Osteocyte (in vitro differentiated cells): ENCODE data around the gene FHIT. TPM values are rescaled to one million over a fixed set of nuclear protein-coding genes. Genes with fewer than 3 reads are reported as not detected.

Experiments
- DNase-seq: peaks from one replicate; pipeline ENCODE4 v3.0.0; 2021; ENCODE audit warnings: mixed read lengths; ENCODE audit not compliant: unreplicated experiment; ENCODE audit errors: extremely low spot score
- H3K27ac Mint-ChIP-seq: one replicate; pipeline ENCODE4 v1.8.0; 2021; ENCODE audit warnings: mild to moderate bottlenecking, mixed read lengths; ENCODE audit not compliant: unreplicated experiment
- H3K27me3 Mint-ChIP-seq: one replicate; pipeline ENCODE4 v1.8.0; 2021; ENCODE audit warnings: mixed read lengths; ENCODE audit not compliant: unreplicated experiment
- H3K36me3 Mint-ChIP-seq: one replicate; pipeline ENCODE4 v1.8.0; 2021; ENCODE audit warnings: mixed read lengths; ENCODE audit not compliant: unreplicated experiment
- H3K4me1 Mint-ChIP-seq: one replicate; pipeline ENCODE4 v1.8.0; 2021; ENCODE audit warnings: mixed read lengths; ENCODE audit not compliant: unreplicated experiment
- H3K4me3 Mint-ChIP-seq: one replicate; pipeline ENCODE4 v1.8.0; 2021; ENCODE audit warnings: mild to moderate bottlenecking, moderate library complexity, mixed read lengths; ENCODE audit not compliant: unreplicated experiment
- H3K9me3 Mint-ChIP-seq: one replicate; pipeline ENCODE4 v1.8.0; 2021; ENCODE audit warnings: mixed read lengths; ENCODE audit not compliant: unreplicated experiment
- total RNA-seq: library from RNA; stranded (reverse); gene quantifications from 2 replicates; pipeline ENCODE4 v1.2.1, GENCODE V29; 2021
- TF ChIP-seq, protein P1 (sequence below): fragments of 200-600 bp; sonication (generic); IDR thresholded peaks from 2 replicates; pipeline ENCODE4 v1.5.0; 2021; ENCODE audit warnings: antibody characterized with exemption, mild to moderate bottlenecking, moderate library complexity

FHIT gene
- total RNA-seq, 1 donor from 2014 or later = 2.3 TPM

DNA sequence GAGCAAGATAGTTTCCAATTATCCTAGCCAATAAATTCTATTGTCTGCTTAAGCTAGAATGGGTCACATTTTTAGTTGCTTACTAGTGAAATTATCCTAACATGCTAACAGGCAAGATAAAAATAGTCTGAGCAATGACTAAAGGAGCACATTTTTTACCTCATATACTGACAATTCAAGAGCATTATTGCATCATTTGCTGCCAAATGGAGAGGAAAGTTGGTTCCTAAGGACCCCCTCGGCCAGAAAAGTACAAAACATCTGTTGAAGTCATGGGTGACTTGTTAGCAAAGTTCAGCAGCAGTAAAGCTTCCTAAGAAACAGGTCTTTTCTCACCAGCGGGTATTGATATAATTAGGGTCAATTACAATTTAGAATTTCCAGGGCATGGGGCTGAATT is 1001.0 kb downstream of the FHIT start:
- Mint-ChIP-seq H3K4me1 (no peaks in the 10 kb centered on the region), H3K9me3 (no peaks in the 10 kb centered on the region), H3K36me3 (no peaks in the 10 kb centered on the region), H3K27me3 (peaks cover 9% of the 10 kb centered on the region), H3K4me3 (no peak overlapping the region), H3K27ac (no peak overlapping the region)
- DNase-seq = no peak
- TF ChIP-seq, protein P1, sequence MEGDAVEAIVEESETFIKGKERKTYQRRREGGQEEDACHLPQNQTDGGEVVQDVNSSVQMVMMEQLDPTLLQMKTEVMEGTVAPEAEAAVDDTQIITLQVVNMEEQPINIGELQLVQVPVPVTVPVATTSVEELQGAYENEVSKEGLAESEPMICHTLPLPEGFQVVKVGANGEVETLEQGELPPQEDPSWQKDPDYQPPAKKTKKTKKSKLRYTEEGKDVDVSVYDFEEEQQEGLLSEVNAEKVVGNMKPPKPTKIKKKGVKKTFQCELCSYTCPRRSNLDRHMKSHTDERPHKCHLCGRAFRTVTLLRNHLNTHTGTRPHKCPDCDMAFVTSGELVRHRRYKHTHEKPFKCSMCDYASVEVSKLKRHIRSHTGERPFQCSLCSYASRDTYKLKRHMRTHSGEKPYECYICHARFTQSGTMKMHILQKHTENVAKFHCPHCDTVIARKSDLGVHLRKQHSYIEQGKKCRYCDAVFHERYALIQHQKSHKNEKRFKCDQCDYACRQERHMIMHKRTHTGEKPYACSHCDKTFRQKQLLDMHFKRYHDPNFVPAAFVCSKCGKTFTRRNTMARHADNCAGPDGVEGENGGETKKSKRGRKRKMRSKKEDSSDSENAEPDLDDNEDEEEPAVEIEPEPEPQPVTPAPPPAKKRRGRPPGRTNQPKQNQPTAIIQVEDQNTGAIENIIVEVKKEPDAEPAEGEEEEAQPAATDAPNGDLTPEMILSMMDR = no peak

DNA sequence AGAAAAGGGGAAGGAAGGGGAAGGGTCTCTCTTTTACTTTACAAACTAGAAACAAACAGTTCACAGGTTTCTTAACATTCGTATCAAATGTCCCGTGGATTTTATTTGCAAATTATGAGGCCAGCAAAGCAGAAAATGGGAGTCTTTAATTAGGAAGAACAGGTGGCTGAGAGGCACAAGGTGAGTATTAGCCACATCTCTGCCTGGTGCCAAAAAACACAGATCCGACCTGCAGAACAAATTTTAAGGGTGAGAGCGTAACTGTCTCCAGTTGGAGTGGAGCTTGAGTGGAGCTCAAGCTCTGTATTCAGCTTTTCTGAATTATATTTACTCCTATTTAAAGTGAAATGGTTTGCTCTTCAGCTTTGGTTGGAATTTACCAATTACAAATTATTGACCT is 1004.9 kb downstream of the FHIT start:
- no peak for DNase-seq
- Mint-ChIP-seq H3K27ac (no peak overlapping the region), H3K36me3 (no peaks in the 10 kb centered on the region), H3K4me3 (no peak overlapping the region), H3K9me3 (no peaks in the 10 kb centered on the region), H3K27me3 (peaks cover 23% of the 10 kb centered on the region), H3K4me1 (no peaks in the 10 kb centered on the region)
- TF ChIP-seq, protein P1 = no peak

DNA sequence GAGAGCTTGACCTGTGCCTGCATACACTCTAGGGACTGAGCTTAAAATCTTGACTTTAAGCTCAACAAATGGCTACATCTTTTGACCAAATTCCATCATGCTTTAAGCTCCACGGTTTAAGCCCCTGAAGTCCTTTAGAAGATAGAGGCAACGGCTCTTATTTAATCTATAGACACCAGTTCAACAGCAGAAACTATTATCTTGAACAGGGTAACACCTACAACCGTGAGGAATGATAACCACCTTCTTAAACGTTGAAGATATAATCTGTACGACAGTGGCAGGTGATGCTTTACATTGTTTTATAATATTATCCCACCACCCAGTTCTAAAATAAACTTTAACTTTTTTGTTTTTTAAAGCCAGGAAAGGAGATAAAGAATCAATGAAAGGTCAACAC is 1007.8 kb downstream of the FHIT start:
- H3K36me3 Mint-ChIP-seq = no peaks in the 10 kb centered on the region
- TF ChIP-seq, protein P1 = no peak
- H3K4me1 Mint-ChIP-seq = no peaks in the 10 kb centered on the region
- no peak for DNase-seq
- no peaks in the 10 kb centered on the region for H3K9me3 Mint-ChIP-seq
- H3K27ac Mint-ChIP-seq = no peak overlapping the region
- peaks cover 36% of the 10 kb centered on the region for H3K27me3 Mint-ChIP-seq
- no peak overlapping the region for H3K4me3 Mint-ChIP-seq

DNA sequence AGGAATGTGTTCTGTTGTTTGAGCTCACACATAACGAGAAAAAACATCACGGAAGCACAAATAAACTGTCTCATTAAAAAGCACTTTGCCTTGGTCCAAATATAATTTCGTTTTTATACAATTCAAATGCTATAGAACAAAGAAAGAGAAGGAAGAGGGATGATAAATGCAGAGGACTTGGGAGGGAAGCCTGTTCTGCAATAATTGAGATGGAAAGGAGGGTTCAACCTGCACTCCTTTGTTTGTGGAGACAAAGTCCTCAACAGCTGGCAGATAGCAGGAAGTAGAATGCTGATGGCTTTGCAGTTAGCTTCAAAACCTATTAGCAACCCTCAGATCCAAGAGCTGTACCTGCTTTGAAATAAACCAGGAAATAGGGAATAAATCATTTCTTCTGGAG is 1010.8 kb downstream of the FHIT start:
- no peaks in the 10 kb centered on the region for H3K9me3 Mint-ChIP-seq
- peaks cover 30% of the 10 kb centered on the region for H3K27me3 Mint-ChIP-seq
- H3K36me3 Mint-ChIP-seq = no peaks in the 10 kb centered on the region
- TF ChIP-seq, protein P1 = no peak
- no peak for DNase-seq
- no peak overlapping the region for H3K4me3 Mint-ChIP-seq
- H3K27ac Mint-ChIP-seq = no peak overlapping the region
- no peaks in the 10 kb centered on the region for H3K4me1 Mint-ChIP-seq

DNA sequence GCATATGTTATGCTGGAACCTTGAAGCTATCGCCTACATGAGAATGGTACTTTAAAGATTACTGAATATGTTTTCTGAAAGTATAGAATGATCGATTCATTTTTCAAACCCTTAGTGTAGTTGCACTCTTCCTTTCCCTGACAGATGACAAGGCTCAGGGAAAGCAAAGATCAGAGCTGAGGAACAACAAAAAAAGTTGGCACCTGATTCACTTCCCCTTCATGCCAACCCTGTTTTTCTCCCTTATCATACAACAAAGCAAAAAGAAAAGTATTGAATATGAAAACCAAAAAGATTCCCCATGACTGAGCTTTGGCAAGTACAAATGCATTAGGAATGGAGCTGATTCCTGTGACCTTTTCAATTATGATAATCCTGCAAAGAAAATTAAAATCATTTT is 1012.7 kb downstream of the FHIT start:
- H3K27ac Mint-ChIP-seq = no peak overlapping the region
- H3K27me3 Mint-ChIP-seq = peaks cover 24% of the 10 kb centered on the region
- H3K4me1 Mint-ChIP-seq = no peaks in the 10 kb centered on the region
- DNase-seq = no peak
- H3K36me3 Mint-ChIP-seq = no peaks in the 10 kb centered on the region
- no peak overlapping the region for H3K4me3 Mint-ChIP-seq
- TF ChIP-seq, protein P1 = no peak
- H3K9me3 Mint-ChIP-seq = no peaks in the 10 kb centered on the region
